ENCODE data around the gene AKAP3. TPM values are rescaled to one million over a fixed set of nuclear protein-coding genes. Genes with fewer than 3 reads are reported as not detected.
A peak's percentile ranks its signal among the peaks of the same experiment; 100 is the strongest.

The AKAP3 gene
- total and polyA plus RNA-seq, 8 donors, result 0.87 to 3.9 (median 2.3) TPM

DNA sequence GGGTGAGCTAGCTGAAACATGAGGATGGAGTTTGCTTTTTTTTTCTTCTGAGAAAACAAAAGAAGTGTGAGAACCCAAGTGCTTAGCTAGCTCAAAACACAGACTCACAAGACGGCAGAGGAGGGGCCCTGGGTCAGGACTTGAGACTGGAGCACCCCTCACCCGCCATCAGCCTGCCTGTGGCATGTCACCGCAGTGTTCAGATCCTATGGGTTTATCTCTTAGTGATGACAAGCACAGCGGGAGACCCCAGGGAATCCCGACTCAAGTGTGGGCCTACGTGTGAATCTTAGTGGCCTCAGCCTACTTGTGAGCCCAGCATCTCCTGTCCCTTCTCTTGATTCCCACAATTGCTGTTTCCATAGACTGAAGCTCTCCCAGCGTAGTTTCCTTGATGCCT is 64.0 kb downstream of the AKAP3 start:
- Histone ChIP-seq H3K4me1 (no peaks in the 10 kb centered on the region), H3K27me3 (peaks cover 0 to 5% (median 0%) of the 10 kb centered on the region in 4 donors), H3K27ac (no peak overlapping the region), H3K36me3 (no peaks in the 10 kb centered on the region), H3K4me3 (no peak overlapping the region), H3K9me3 (no peaks in the 10 kb centered on the region)
- 73 to 74% methylated on average over 7 of the region's 7 CpGs for WGBS, 2 donors
- DNase-seq (no peak), ATAC-seq (no peak), FAIRE-seq (no peak)
- TF ChIP-seq, protein P1, sequence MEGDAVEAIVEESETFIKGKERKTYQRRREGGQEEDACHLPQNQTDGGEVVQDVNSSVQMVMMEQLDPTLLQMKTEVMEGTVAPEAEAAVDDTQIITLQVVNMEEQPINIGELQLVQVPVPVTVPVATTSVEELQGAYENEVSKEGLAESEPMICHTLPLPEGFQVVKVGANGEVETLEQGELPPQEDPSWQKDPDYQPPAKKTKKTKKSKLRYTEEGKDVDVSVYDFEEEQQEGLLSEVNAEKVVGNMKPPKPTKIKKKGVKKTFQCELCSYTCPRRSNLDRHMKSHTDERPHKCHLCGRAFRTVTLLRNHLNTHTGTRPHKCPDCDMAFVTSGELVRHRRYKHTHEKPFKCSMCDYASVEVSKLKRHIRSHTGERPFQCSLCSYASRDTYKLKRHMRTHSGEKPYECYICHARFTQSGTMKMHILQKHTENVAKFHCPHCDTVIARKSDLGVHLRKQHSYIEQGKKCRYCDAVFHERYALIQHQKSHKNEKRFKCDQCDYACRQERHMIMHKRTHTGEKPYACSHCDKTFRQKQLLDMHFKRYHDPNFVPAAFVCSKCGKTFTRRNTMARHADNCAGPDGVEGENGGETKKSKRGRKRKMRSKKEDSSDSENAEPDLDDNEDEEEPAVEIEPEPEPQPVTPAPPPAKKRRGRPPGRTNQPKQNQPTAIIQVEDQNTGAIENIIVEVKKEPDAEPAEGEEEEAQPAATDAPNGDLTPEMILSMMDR (IDR thresholded peaks at IDR 0.05), result no peak
- intact Hi-C loops (cut with DNase I), result no loop called here

DNA sequence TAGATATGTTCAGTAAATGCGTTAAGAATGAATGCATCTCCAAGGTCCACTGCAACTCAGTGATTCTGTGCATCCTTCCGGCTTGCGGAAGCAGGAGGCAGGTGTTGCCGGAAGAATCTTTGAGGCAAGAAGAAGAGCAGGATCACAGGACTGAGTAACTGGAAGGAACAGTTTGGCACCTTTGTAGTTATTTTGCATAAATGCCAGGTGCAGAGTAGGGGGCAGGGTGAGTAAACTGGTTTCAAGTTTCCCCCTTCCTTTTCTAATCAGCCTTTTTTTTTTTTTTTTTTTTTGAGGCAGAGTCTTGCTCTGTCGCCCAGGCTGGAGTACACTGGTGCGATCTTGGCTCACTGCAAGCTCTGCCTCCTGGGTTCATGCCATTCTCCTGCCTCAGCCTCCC is 64.6 kb downstream of the AKAP3 start:
- peaks cover 0 to 7% (median 0%) of the 10 kb centered on the region in 4 donors for H3K27me3 ChIP-seq
- H3K4me3 ChIP-seq, result no peak overlapping the region
- FAIRE-seq (no peak), ATAC-seq (no peak), DNase-seq (no peak)
- no peaks in the 10 kb centered on the region for H3K4me1 ChIP-seq
- 72 to 88% methylated on average over 5 to 6 of the region's 6 CpGs for WGBS, 2 donors
- no peaks in the 10 kb centered on the region for H3K36me3 ChIP-seq
- intact Hi-C loops (cut with DNase I), result no loop called here
- TF ChIP-seq, protein P1 (IDR thresholded peaks at IDR 0.05), result no peak
- H3K27ac ChIP-seq, result no peak overlapping the region
- H3K9me3 ChIP-seq, result no peaks in the 10 kb centered on the region

DNA sequence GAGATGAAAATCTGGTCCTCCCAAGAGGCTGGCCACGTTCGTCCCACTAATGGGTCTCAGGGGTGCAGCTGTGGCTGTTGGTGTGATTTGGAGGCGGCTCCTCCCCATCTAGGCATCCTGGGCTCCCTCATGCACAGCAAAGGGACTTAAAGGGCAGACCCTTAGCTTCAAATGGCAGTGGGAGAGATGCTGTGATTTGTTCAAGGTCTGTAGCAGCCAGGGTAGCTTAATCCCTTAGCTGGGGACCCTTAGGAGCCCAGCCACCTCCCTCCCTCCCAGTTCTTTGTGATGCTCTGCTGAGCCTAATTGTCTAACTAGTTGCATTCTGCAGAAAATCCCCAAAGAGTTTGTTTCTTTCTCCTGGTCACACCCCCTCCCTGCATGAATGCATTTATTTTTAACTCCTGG is 68.6 kb downstream of the AKAP3 start:
- TF ChIP-seq, protein P1 (IDR thresholded peaks at IDR 0.05), result no peak
- FAIRE-seq, result no peak
- Histone ChIP-seq H3K27ac (no peak overlapping the region), H3K4me1 (no peaks in the 10 kb centered on the region), H3K4me3 (no peak overlapping the region), H3K36me3 (no peaks in the 10 kb centered on the region), H3K9me3 (no peaks in the 10 kb centered on the region), H3K27me3 (peaks cover 0 to 7% (median 0%) of the 10 kb centered on the region in 4 donors)
- no peak for DNase-seq
- no peak for ATAC-seq
- WGBS, 2 donors, result 37 to 52% methylated on average over 3 of the region's 3 CpGs
- intact Hi-C loops (cut with DNase I), result no loop called here

DNA sequence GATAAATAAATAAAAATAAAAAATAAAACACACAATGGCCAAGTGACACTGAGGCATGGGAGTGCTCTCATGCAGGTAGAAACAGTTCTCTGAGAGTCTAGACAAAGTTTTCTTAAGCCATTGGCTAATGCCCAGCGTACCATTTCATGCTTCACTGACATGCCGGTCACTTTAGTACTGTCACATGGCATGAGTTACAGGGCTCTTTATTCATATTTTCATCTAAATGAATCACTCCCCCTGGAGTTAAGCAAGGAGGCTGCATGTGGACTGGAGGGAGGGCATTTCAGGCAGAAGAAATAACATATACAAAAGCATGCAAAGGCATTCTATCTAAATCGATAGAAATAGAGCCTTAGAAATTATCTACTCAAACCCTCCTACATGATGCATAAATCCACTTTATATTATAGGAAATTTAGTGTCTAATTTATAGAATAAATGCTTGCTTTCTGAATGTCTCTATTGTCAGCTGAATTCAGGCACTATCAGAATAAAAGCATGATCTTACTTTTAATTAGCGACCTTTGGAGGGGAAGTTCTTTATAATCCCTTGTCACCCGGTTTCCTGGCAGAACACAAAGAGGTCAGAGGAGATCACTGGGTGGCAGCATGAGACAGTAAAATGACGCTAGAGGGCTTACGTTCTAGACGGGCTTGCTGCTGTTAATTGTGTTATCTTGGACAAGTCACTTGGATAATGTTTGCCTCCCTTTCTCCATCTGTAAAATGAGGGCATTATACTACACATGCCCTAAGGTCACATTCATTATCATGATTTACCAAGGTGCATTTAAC is 69.3 kb downstream of the AKAP3 start:
- ATAC-seq, result peak in 2 of 4 donors; percentile 59 to 60
- TF ChIP-seq, protein P1 (IDR thresholded peaks at IDR 0.05), result no peak
- 31 to 34% methylated on average over 8 of the region's 8 CpGs for WGBS, 2 donors
- DNase-seq, result no peak
- no peaks in the 10 kb centered on the region for H3K4me1 ChIP-seq
- H3K36me3 ChIP-seq, result no peaks in the 10 kb centered on the region
- H3K4me3 ChIP-seq, result no peak overlapping the region
- intact Hi-C loops (cut with DNase I), result no loop called here
- H3K27ac ChIP-seq, result no peak overlapping the region
- H3K27me3 ChIP-seq, result peaks cover 0 to 7% (median 0%) of the 10 kb centered on the region in 4 donors
- no peak for FAIRE-seq
- H3K9me3 ChIP-seq, result no peaks in the 10 kb centered on the region

DNA sequence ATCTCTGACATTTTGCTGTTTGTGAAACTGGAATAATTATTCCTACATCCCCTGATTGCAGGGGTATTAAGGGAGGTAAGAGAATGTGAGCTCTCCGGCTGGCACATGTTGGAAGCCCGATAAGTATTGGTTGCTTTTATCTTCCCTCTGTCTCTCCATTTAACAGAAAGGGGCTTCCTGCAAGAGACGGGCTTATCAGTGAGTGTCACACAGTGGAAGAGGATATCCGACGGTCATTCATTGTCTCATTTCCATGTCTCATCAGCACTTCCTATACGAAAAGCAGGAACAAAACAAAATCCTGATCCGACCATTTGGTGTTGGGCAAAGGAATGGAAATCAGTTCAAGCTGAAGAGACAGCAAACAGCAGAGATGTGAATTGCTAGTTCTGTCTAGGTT is 76.2 kb downstream of the AKAP3 start:
- WGBS, 2 donors, result 69 to 83% methylated on average over 7 of the region's 7 CpGs
- DNase-seq (no peak), ATAC-seq (no peak), FAIRE-seq (no peak)
- Histone ChIP-seq H3K36me3 (no peaks in the 10 kb centered on the region), H3K4me1 (no peaks in the 10 kb centered on the region), H3K27ac (no peak overlapping the region), H3K4me3 (no peak overlapping the region), H3K9me3 (no peaks in the 10 kb centered on the region), H3K27me3 (no peaks in the 10 kb centered on the region)
- intact Hi-C loops (cut with DNase I), result no loop called here
- TF ChIP-seq, protein P1 (IDR thresholded peaks at IDR 0.05), result no peak
